HS-27A (cell line): ENCODE data around the gene POU2F2.
A peak's percentile ranks its signal among the peaks of the same experiment; 100 is the strongest.

Experiments used
- DNase-seq: peaks from one replicate; pipeline ENCODE4 v3.0.0-alpha.2; 2012; ENCODE audit warnings: low read depth, missing footprints

POU2F2 gene

GRCh38 chr19:42154471-42155323 lies 22.5 kb upstream of the POU2F2 start:
- no peak for DNase-seq

- DNase-seq: no peak
Observed at GRCh38 chr19:42153672-42154433, 21.6 kb upstream of the POU2F2 start.

GRCh38 chr19:42152910-42153671 lies 20.8 kb upstream of the POU2F2 start:
- no peak for DNase-seq

GRCh38 chr19:42151782-42152684 lies 19.8 kb upstream of the POU2F2 start:
- no peak for DNase-seq

GRCh38 chr19:42150911-42151361 lies 18.7 kb upstream of the POU2F2 start:
- no peak for DNase-seq

GRCh38 chr19:42150364-42150763 lies 18.1 kb upstream of the POU2F2 start:
- no peak for DNase-seq

GRCh38 chr19:42149447-42150202 lies 17.4 kb upstream of the POU2F2 start:
- DNase-seq: no peak

GRCh38 chr19:42148266-42148665 lies 16.0 kb upstream of the POU2F2 start:
- DNase-seq: no peak

GRCh38 chr19:42143341-42144234 lies 11.3 kb upstream of the POU2F2 start:
- no peak for DNase-seq

GRCh38 chr19:42140125-42140754 lies 8.0 kb upstream of the POU2F2 start:
- DNase-seq: no peak

- no peak for DNase-seq
Observed at GRCh38 chr19:42134535-42135070, 2.4 kb upstream of the POU2F2 start.

DNA sequence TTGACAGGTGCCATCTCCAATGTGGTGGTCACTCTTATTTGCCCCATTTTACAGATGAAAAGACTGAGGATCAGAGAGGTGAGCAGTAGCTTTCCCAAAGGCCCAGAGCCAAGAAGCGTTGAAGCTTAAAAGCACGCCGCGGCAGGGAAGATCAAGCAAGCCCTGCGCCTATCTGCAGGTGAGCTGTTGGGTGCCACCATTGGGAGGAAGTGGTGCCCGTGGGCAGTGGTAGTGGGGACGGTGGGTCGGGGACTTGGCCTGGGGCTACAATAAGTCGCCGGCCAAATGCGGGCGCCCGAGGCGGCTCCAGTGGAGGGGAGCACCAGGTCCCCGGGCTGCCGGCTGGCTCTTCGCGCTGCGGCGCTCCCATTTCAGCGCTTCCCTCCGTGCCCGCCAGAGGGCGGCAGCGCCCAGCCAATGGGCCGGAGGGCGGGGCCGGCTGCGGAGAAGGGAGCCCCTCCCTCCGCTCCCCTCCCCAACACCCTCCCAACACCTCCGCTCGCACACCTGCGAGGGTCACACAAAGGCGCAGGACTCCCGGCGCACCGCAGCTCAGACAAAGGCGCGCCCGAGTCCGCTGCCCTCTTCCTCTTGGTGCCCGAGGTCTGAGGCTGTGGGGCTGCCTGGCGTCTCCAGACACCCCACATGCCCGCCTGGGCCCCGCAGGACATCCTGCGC lies 744 bp upstream of the POU2F2 start:
- peak; percentile 23 for DNase-seq

DNA sequence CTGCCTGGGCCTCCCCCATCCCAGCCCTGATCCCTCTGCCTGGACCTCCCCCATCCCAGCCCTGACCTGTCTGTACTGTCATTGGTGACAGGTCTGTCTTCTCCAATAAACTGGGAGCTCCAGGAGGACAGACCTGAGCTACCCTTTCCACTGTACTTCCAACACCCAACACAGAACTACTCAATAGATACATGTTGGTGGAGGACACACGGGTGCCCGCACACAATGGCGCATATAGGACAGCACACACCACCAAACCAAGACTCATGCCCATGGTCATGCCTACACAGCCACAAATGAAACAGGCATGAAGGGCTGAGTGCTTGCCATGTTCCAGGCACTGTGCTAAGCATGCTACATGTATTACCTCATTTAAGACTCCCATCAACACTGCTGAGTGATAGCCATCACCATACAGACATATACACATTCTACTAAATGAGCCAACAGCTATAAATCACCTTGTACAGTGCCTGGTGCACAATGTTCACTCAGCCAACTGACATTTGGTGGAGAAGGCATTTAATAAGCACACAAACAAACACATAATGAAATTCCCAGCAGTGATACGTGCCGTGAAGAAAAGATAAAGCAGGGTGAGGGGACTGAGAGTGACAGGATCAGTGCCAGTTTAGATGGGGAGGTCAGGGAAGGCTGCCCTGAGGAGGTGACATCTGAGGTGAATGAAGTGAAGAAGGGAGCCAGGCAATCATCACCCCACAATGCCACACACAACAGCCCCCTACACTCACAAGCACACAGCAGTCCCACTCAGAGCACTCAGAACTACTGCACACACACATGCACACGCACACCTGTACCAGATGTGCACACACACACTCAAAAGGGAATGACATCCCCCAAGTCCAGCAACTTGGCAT lies 857 bp downstream of the POU2F2 start:
- DNase-seq: no peak

- no peak for DNase-seq
Observed at GRCh38 chr19:42130254-42130573, 2.0 kb downstream of the POU2F2 start.

DNA sequence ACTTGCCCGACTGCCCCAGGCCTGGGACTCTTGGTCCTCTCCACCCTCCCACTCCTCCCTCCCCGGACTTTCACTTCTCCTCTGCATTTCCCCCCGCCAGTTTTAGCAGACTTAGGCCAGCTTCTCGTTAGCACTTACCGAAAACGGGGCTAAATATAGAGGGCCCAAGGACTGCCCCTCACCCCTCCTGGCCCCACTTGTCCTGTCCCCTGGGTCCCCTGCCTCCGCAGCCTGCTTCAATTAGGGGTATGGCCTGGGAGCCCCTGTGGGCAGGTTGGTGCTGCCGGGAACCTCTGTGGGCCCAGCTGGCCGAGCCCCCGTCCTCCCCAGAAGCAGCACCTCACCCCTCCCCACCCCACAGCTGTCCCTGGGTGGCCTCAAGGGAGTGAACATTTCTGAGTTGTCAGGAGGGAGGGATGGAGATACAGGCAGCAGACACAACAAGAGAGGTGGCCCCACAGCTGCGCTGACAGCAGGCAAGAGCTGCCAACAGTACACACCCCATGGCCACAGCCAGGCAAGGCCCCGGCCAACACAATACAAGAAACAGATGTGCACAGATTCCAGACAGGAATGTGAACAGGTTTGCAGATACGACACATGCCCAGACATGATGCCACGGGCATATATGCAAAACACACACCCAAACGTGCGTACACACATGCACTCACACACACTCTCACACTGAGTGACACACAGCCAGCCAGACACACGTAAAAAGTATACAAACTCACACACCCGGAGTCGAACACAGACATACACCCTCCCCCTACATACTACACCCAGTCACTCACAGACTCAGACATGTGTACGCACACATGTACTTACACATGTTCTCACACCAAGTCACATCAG lies 2.6 kb downstream of the POU2F2 start:
- no peak for DNase-seq

GRCh38 chr19:42126574-42126973 lies 5.7 kb downstream of the POU2F2 start:
- no peak for DNase-seq
